ENCODE results near the gene TACC3.

GRCh38 chr4:1785592-1785991 is 64.3 kb downstream of the TACC3 start:
- no peak for TF ChIP-seq MEF2A (IDR thresholded peaks at IDR 0.05; ENCODE audit: borderline replicate concordance, low read depth)
- no peak for TF ChIP-seq REST (IDR thresholded peaks at IDR 0.05; ENCODE audit: low read depth, low read length)
- TF ChIP-seq CTCF (IDR thresholded peaks at IDR 0.05) = no peak
- TF ChIP-seq TCF12 (IDR thresholded peaks at IDR 0.05) = no peak
- no peak for TF ChIP-seq RAD21 (IDR thresholded peaks at IDR 0.05; ENCODE audit: low read length)
- TF ChIP-seq, protein P1, sequence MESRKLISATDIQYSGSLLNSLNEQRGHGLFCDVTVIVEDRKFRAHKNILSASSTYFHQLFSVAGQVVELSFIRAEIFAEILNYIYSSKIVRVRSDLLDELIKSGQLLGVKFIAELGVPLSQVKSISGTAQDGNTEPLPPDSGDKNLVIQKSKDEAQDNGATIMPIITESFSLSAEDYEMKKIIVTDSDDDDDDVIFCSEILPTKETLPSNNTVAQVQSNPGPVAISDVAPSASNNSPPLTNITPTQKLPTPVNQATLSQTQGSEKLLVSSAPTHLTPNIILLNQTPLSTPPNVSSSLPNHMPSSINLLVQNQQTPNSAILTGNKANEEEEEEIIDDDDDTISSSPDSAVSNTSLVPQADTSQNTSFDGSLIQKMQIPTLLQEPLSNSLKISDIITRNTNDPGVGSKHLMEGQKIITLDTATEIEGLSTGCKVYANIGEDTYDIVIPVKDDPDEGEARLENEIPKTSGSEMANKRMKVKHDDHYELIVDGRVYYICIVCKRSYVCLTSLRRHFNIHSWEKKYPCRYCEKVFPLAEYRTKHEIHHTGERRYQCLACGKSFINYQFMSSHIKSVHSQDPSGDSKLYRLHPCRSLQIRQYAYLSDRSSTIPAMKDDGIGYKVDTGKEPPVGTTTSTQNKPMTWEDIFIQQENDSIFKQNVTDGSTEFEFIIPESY (IDR thresholded peaks at IDR 0.05; ENCODE audit: borderline replicate concordance, low read depth) = no peak
- TF ChIP-seq EP300 (IDR thresholded peaks at IDR 0.05; ENCODE audit: borderline replicate concordance in 1 of 2, low read depth in 1 of 2, low read length in 1 of 2) = no peak

All from SK-N-SH (cell line).